ENCODE results near the gene SLC10A3.

Gene SLC10A3

GRCh38 chrX:154532690-154533089 is 42.3 kb upstream of the SLC10A3 start:
- no peaks in the 10 kb centered on the region for H3K27me3 ChIP-seq (ENCODE audit: insufficient read depth, low read depth)
- H3K4me3 ChIP-seq (IDR thresholded peaks at IDR 0.05; ENCODE audit: insufficient read depth, low read depth, low read length), result no peak overlapping the region
- no peak overlapping the region for H3K27ac ChIP-seq
- H3K36me3 ChIP-seq (ENCODE audit: insufficient read depth), result no peaks in the 10 kb centered on the region
- H3K79me2 ChIP-seq (ENCODE audit: insufficient read depth, low read depth), result no peaks in the 10 kb centered on the region
- H3K9ac ChIP-seq, result no peak overlapping the region
- no peak overlapping the region for H3K4me2 ChIP-seq
- H4K20me1 ChIP-seq (ENCODE audit: insufficient read depth), result no peaks in the 10 kb centered on the region
- H3K4me1 ChIP-seq (ENCODE audit: low read depth, poor library complexity, severe bottlenecking), result peaks cover 6% of the 10 kb centered on the region
- H2AFZ ChIP-seq (ENCODE audit: low read depth), result no peak overlapping the region
- TF ChIP-seq CTCF (conservative IDR thresholded peaks at IDR 0.05; ENCODE audit: low read depth, low read length), result no peak

- no peak overlapping the region for H3K9ac ChIP-seq
- no peaks in the 10 kb centered on the region for H3K36me3 ChIP-seq (ENCODE audit: insufficient read depth)
Observed at GRCh38 chrX:154531626-154532025, 41.2 kb upstream of the SLC10A3 start.

GRCh38 chrX:154530286-154530685 is 39.9 kb upstream of the SLC10A3 start:
- Histone ChIP-seq H3K79me2 (ENCODE audit: insufficient read depth, low read depth) (no peaks in the 10 kb centered on the region), H3K4me3 (IDR thresholded peaks at IDR 0.05; ENCODE audit: insufficient read depth, low read depth, low read length) (no peak overlapping the region), H3K4me1 (ENCODE audit: low read depth, poor library complexity, severe bottlenecking) (peaks cover 16% of the 10 kb centered on the region), H3K36me3 (ENCODE audit: insufficient read depth) (no peaks in the 10 kb centered on the region), H4K20me1 (ENCODE audit: insufficient read depth) (no peaks in the 10 kb centered on the region), H3K9ac (no peak overlapping the region), H2AFZ (ENCODE audit: low read depth) (no peak overlapping the region), H3K27me3 (ENCODE audit: insufficient read depth, low read depth) (no peaks in the 10 kb centered on the region), H3K4me2 (no peak overlapping the region), H3K27ac (no peak overlapping the region)
- no peak for TF ChIP-seq CTCF (conservative IDR thresholded peaks at IDR 0.05; ENCODE audit: low read depth, low read length)

More at GRCh38 chrX:154531626-154532025, 41.2 kb upstream of the SLC10A3 start:
- Histone ChIP-seq H3K4me1 (ENCODE audit: low read depth, poor library complexity, severe bottlenecking) (peaks cover 16% of the 10 kb centered on the region), H3K79me2 (ENCODE audit: insufficient read depth, low read depth) (no peaks in the 10 kb centered on the region), H4K20me1 (ENCODE audit: insufficient read depth) (no peaks in the 10 kb centered on the region), H3K4me2 (no peak overlapping the region), H3K4me3 (IDR thresholded peaks at IDR 0.05; ENCODE audit: insufficient read depth, low read depth, low read length) (no peak overlapping the region), H3K27ac (no peak overlapping the region), H2AFZ (ENCODE audit: low read depth) (no peak overlapping the region), H3K27me3 (ENCODE audit: insufficient read depth, low read depth) (no peaks in the 10 kb centered on the region)
- TF ChIP-seq CTCF (conservative IDR thresholded peaks at IDR 0.05; ENCODE audit: low read depth, low read length), result no peak

DNA sequence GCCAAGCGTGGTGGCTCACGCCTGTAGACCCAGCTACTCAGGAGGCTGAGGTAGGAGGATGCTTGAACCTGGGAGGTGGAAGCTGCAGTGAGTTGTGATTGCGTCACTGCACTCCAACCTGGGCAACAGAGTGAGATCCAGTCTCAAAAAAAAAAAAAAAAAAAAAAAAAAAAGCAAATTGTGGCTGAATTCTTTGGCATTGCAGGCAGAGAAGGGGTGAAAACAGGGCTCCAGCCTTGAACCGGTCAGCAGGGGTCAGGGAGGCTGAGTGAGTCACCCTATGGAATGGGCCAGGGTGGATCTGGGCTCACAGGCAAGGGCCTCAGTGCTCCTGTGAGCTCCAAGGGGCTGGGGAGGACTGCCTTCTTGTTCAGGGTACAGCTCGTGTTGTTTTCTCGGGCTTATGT is 38.8 kb upstream of the SLC10A3 start:
- no peak for TF ChIP-seq CTCF (conservative IDR thresholded peaks at IDR 0.05; ENCODE audit: low read depth, low read length)
- Histone ChIP-seq H3K27me3 (ENCODE audit: insufficient read depth, low read depth) (no peaks in the 10 kb centered on the region), H3K79me2 (ENCODE audit: insufficient read depth, low read depth) (no peaks in the 10 kb centered on the region)

More for the DNA sequence above, 38.8 kb upstream of the SLC10A3 start:
- Histone ChIP-seq H3K4me1 (ENCODE audit: low read depth, poor library complexity, severe bottlenecking) (peaks cover 11% of the 10 kb centered on the region), H3K4me3 (IDR thresholded peaks at IDR 0.05; ENCODE audit: insufficient read depth, low read depth, low read length) (no peak overlapping the region), H4K20me1 (ENCODE audit: insufficient read depth) (no peaks in the 10 kb centered on the region), H3K9ac (no peak overlapping the region), H2AFZ (ENCODE audit: low read depth) (no peak overlapping the region), H3K36me3 (ENCODE audit: insufficient read depth) (no peaks in the 10 kb centered on the region), H3K27ac (no peak overlapping the region), H3K4me2 (no peak overlapping the region)
